ENCODE data around the gene SLC23A1. TPM values are rescaled to one million over a fixed set of nuclear protein-coding genes. Genes with fewer than 3 reads are reported as not detected.
A peak's percentile ranks its signal among the peaks of the same experiment; 100 is the strongest.

SLC23A1 gene
- total and polyA plus RNA-seq, 4 donors, result 10.0 to 18.0 (median 17.4) TPM

DNA sequence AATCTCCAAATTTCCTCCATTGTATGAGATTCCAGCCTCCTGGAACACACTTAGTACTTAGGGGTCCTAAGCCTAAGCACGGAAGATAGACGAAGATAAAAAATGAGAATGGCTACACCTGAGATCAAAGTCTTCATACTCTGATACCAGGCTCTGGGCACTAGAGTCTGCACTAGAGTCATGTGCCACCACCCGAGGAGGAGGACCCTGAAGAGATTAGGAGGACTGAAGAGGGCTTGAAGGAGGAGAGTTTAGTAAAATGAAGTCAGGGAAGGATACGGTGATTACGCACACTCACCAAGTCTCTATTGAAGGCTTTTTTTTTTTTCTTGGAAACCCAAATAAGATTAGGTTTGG is 21.4 kb upstream of the SLC23A1 start:
- H3K27ac ChIP-seq (ENCODE audit: low read depth in 1 of 2, low read length in 2 of 2), result peak overlapping the region; percentile 92 to 95

More for the DNA sequence above, 21.4 kb upstream of the SLC23A1 start:
- H3K36me3 ChIP-seq (ENCODE audit: control insufficient read depth in 4 of 4, insufficient read depth in 3 of 4, low read depth in 1 of 4, low read length in 3 of 4), result no peaks in the 10 kb centered on the region
- peak overlapping the region; percentile 45 to 51 for H3K9ac ChIP-seq (ENCODE audit: low read depth in 1 of 2, low read length in 2 of 2)
- H3K4me3 ChIP-seq (ENCODE audit: low read depth in 1 of 3, low read length in 3 of 3), result peak overlapping the region; percentile 38 to 47 (median 40)
- no peaks in the 10 kb centered on the region for H3K27me3 ChIP-seq (ENCODE audit: control insufficient read depth in 4 of 4, insufficient read depth in 4 of 4, low read length in 3 of 4)
- 69% methylated on average over 5 of the region's 5 CpGs for WGBS
- TF ChIP-seq, protein P1, sequence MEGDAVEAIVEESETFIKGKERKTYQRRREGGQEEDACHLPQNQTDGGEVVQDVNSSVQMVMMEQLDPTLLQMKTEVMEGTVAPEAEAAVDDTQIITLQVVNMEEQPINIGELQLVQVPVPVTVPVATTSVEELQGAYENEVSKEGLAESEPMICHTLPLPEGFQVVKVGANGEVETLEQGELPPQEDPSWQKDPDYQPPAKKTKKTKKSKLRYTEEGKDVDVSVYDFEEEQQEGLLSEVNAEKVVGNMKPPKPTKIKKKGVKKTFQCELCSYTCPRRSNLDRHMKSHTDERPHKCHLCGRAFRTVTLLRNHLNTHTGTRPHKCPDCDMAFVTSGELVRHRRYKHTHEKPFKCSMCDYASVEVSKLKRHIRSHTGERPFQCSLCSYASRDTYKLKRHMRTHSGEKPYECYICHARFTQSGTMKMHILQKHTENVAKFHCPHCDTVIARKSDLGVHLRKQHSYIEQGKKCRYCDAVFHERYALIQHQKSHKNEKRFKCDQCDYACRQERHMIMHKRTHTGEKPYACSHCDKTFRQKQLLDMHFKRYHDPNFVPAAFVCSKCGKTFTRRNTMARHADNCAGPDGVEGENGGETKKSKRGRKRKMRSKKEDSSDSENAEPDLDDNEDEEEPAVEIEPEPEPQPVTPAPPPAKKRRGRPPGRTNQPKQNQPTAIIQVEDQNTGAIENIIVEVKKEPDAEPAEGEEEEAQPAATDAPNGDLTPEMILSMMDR (IDR thresholded peaks at IDR 0.05; ENCODE audit: low read depth, low read length, missing input control), result no peak
- TF ChIP-seq TAF1 (conservative IDR thresholded peaks at IDR 0.05) (no peak), HNF4A (conservative IDR thresholded peaks at IDR 0.05) (no peak), RXRA (IDR thresholded peaks at IDR 0.05) (no peak), FOXA2 (IDR thresholded peaks at IDR 0.05) (no peak), GABPA (IDR thresholded peaks at IDR 0.05 in 1 of 2, conservative IDR thresholded peaks at IDR 0.05 in 1 of 2) (no peak), RAD21 (IDR thresholded peaks at IDR 0.05) (no peak), HNF4G (IDR thresholded peaks at IDR 0.05) (no peak), SP1 (IDR thresholded peaks at IDR 0.05) (no peak), FOXA1 (IDR thresholded peaks at IDR 0.05) (no peak), NR2F2 (IDR thresholded peaks at IDR 0.05) (no peak), YY1 (IDR thresholded peaks at IDR 0.05) (no peak), JUND (IDR thresholded peaks at IDR 0.05) (no peak), EGR1 (IDR thresholded peaks at IDR 0.05; ENCODE audit: low read depth in 2 of 2) (no peak)
- TF ChIP-seq, protein P2, sequence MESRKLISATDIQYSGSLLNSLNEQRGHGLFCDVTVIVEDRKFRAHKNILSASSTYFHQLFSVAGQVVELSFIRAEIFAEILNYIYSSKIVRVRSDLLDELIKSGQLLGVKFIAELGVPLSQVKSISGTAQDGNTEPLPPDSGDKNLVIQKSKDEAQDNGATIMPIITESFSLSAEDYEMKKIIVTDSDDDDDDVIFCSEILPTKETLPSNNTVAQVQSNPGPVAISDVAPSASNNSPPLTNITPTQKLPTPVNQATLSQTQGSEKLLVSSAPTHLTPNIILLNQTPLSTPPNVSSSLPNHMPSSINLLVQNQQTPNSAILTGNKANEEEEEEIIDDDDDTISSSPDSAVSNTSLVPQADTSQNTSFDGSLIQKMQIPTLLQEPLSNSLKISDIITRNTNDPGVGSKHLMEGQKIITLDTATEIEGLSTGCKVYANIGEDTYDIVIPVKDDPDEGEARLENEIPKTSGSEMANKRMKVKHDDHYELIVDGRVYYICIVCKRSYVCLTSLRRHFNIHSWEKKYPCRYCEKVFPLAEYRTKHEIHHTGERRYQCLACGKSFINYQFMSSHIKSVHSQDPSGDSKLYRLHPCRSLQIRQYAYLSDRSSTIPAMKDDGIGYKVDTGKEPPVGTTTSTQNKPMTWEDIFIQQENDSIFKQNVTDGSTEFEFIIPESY (IDR thresholded peaks at IDR 0.05), result no peak
- TF ChIP-seq, protein P3, sequence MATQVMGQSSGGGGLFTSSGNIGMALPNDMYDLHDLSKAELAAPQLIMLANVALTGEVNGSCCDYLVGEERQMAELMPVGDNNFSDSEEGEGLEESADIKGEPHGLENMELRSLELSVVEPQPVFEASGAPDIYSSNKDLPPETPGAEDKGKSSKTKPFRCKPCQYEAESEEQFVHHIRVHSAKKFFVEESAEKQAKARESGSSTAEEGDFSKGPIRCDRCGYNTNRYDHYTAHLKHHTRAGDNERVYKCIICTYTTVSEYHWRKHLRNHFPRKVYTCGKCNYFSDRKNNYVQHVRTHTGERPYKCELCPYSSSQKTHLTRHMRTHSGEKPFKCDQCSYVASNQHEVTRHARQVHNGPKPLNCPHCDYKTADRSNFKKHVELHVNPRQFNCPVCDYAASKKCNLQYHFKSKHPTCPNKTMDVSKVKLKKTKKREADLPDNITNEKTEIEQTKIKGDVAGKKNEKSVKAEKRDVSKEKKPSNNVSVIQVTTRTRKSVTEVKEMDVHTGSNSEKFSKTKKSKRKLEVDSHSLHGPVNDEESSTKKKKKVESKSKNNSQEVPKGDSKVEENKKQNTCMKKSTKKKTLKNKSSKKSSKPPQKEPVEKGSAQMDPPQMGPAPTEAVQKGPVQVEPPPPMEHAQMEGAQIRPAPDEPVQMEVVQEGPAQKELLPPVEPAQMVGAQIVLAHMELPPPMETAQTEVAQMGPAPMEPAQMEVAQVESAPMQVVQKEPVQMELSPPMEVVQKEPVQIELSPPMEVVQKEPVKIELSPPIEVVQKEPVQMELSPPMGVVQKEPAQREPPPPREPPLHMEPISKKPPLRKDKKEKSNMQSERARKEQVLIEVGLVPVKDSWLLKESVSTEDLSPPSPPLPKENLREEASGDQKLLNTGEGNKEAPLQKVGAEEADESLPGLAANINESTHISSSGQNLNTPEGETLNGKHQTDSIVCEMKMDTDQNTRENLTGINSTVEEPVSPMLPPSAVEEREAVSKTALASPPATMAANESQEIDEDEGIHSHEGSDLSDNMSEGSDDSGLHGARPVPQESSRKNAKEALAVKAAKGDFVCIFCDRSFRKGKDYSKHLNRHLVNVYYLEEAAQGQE (IDR thresholded peaks at IDR 0.05), result no peak
- TF ChIP-seq, protein P4, sequence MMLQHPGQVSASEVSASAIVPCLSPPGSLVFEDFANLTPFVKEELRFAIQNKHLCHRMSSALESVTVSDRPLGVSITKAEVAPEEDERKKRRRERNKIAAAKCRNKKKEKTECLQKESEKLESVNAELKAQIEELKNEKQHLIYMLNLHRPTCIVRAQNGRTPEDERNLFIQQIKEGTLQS (IDR thresholded peaks at IDR 0.05), result no peak
- TF ChIP-seq, protein P5, sequence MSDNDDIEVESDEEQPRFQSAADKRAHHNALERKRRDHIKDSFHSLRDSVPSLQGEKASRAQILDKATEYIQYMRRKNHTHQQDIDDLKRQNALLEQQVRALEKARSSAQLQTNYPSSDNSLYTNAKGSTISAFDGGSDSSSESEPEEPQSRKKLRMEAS (IDR thresholded peaks at IDR 0.05), result no peak
- DNase-seq (ENCODE audit: low spot score), result no peak
- peaks cover 0 to 11% (median 8%) of the 10 kb centered on the region in 4 donors for H3K4me1 ChIP-seq (ENCODE audit: control insufficient read depth in 4 of 4, insufficient read depth in 4 of 4, low read length in 3 of 4)
- no peaks in the 10 kb centered on the region for H3K9me3 ChIP-seq (ENCODE audit: control insufficient read depth in 4 of 4, low read length in 3 of 4)

All from liver (tissue), 9 donors.